Measurements from ENCODE around the gene PXMP4.

The PXMP4 gene

DNA sequence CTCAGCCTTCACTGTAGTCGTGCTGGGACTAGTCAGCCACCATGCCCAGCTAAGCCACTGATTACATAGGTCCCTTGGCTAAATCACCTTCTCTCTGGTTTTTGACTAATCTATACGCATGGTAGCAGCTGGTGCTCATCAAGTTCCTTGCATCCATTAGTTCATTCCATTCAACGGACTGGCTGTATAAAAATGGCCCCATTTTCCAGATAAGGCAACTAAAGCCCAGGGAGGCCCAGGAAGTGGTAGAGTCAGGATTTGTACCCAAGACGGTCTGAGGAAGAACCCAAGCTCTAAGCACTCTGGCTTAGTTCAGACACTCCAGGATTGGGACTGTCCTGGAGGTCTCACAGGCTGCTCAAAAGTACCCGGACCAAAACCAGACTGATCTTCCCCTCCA is 38.8 kb downstream of the PXMP4 start:
- no peak for DNase-seq

DNA sequence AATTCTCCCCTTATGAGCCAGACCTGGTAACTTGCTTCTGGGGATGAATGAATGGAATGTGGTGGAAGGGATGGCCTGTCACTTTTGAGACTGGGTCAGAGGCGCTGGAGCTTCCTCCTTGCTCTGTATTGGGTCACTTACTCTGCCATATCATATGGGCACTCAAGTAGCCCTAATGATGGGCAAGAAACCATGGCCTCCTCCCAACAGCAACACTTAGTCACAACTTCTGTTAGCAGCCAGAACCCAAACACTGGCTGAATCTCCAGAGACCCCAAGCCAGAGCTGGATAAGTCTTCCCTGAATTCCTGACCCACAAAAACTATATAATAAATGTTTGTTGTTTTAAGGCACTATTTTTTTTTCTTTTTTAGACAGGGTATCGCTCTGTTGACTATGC is 39.4 kb downstream of the PXMP4 start:
- DNase-seq: no peak

DNA sequence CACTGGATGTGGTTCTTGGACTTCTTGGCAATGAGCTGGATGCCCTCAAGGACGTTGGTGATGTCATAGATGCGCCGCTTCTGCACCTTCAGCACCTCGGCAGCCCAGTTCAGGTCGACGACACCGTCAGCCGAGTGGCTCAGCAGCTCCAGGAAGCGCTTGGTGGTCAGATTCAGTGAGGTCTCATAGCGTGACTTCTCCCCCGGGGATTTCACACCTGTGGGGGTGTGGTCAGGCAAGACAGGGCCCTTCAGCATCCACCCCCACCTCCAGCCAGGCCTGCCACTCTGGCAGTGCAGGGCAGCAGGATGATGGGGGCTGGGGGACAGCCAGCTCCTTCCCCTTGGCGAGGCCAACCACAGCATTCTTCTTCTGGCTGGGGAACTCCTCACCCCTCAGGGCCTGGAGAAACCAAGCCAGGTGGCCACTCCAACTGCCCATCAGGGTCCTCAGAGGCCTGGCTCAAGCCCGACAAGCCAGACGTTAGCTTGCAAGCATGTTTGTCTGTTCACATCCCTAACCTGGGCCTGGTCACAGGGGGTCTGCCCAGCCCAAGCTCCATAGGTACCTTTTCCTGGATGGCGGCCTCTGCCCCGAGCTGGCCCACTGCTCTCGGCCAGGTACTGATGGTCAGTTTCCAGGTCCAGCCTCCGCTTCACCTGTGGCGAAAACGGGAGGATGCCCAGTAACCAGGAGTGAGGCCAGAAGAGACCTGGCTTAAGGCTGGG is 40.2 kb downstream of the PXMP4 start:
- no peak for DNase-seq

DNA sequence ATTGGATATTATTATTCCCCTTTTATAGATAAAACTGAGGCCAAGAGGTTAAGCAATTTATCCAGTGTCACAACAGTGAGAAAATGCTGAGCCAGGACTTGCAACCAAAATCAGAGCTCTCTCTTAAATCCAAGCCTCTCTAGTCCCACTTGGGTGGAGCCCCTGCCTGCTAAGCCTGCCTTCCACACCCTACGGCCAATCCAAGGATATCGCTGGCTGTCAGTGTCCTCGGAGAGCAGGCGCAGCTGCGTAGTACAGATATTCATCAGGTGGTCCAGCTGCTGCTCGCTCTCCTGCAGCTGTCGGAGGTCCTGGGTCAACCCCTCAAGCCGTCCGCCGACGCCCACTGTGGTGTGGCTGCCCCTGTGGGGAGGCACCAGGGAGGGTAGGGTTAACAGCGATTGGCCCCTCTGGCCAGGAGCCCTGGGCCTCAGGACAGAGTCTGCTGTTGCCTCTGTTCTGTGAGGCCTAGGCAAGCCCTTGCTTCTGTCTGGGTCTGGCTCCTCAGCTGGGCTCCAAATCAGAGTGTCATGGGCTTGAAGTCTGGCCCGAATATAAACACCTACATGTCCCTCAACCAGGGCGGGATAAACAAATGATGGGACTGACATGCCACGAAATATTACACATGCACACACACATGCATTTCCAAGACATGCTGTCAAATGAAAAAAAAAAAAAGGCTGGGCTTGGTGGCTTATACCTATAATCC is 42.0 kb downstream of the PXMP4 start:
- DNase-seq: peak; percentile 51

DNA sequence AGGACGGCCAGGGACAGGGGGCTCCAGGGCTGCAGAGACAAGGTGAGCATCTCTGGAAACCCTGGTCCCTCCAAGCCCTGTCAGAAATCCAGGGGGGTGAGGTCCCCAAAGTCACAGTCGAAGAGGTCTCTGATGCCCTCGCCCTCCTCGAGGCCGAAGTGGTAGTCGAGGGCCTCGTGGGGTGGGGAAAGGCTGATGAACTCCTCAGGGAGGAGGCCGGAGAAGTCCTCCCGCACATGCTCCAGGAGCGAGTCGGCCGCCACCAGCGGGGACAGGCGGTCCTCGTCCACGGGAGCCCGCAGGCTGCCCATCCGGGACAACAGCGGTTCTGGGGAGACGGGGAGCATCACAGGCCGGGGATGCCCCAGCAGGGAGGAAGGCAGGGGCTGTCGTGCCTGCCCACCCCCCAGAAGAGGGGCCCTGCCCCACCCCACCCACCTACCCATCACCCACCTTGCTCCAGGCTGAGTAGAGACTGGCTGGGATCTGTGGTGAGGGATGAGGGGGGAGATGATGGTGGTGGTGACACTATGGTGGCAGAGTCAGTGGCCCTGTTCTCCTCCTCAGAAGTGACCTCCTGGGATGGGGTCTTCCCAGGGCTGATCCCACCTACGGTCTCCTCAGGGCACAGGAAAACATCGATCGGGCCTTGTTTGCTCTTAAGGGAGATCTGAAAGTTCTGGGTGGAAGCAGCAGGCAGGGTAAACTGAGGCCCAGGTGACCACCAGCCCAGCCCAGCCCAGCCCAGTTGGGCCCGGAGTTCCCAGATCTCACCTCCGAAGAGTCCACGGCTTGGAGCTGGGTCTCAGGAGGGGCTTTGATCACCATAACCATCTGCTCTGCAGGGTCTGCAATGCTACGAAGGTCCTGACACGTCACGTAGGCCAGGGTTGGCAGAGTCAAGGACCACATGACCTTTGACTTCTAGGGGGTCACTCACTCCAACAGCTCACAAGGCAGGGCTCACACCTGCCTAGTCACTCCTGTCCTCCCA is 43.2 kb downstream of the PXMP4 start:
- no peak for DNase-seq

DNA sequence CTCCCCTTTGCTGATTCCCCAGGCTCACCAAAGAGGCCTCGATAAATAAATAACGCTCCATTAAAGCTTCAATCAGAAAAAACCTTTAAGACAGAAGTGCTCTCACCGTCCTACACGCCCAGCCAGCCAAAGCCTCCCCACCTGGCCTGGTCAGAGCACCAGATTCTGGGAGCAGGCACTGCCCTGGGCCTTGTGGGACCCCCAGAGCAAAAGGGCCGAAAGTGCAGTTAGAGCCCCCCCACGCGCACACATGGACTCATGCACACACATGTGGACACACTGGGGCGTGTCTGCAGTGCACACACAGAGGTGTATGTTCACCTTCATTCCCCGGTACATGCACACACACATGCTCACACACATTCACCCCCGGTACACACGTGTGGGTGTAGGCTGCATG is 44.0 kb downstream of the PXMP4 start:
- no peak for DNase-seq

DNA sequence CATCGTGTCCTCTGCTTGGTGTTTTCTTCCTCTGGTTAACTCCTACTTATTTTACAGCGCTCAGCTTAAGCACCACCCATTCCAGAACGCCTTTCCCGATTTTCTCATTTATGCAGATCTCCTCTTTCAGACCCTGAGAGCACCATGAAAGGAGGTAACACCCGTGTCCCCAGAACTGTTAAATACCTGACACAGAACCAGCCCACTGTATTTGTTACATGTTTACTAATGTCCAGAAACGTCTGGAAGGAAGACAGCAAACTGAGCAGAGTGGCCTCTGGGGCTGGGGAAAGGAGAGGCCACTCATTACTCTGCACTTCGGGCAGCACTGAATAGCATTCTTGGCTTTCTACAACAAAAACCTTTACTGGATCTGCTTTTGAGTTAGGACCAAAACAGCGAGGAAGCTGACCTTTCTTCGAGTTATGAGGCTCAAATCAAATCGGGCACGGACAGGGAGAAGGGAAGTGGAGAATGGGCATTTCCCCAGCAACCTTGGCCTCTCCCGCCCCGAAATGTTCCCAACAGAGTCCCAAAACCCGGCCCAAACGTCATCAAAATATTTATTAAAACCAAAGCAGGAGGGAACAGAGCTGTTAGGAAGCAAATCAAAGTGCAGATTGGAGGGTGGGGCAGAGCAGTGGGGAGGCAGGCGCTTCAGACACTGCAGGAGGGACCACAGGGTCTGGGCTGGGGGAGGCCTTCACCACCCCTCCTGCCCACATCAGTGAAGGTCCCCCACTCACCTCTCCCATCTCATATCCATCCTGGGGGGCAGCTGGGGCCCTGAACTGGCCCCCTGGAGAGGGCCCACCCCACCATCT is 44.8 kb downstream of the PXMP4 start:
- DNase-seq: no peak

DNA sequence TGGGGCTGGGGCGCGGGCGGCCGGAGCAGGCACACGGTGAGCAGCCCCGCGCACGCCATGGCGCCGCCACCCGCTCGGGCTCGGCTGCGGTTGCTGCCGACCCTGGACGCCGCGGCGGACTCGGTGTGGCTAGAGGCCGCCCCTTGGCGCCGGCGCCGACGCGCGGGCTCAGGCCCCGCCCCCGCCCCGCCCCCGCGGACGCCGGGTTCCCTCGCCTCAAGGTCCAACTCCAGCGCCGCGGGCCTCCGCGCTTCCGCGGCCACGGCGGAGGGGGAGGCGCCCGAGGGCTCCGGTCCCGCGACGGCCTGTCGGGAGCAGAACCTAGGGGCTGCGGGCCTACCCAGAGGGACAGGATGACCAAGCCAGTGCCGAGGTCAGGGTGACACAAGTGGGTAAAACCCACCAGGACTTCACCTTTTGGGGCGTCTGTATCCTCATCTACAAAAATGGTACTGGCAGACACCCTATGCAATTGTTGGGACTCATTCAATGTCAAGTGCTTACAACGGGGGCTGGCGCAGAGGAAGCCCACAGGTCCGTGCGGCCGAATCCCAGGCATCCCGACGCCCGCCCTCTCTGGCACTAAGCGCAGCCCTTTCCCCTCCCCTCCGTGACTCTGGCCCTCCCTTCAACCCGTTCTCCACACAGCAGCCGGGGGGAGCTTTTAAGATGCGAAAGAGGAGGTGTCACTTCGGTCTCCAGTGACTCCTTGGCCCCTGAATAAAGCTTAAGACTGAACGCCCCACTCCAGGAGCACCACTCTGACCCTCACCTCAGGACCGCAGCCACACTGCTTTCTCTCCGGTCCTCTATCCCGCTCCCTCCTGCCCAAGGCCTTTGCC is 45.6 kb downstream of the PXMP4 start, which contains the start of gene NECAB3:
Gene NECAB3, minus strand, starts transcription at position 135 of the 842 bp plus-strand sequence. Its CDS starts 76 bp downstream, at position 59.
- DNase-seq: peak; percentile 91

DNA sequence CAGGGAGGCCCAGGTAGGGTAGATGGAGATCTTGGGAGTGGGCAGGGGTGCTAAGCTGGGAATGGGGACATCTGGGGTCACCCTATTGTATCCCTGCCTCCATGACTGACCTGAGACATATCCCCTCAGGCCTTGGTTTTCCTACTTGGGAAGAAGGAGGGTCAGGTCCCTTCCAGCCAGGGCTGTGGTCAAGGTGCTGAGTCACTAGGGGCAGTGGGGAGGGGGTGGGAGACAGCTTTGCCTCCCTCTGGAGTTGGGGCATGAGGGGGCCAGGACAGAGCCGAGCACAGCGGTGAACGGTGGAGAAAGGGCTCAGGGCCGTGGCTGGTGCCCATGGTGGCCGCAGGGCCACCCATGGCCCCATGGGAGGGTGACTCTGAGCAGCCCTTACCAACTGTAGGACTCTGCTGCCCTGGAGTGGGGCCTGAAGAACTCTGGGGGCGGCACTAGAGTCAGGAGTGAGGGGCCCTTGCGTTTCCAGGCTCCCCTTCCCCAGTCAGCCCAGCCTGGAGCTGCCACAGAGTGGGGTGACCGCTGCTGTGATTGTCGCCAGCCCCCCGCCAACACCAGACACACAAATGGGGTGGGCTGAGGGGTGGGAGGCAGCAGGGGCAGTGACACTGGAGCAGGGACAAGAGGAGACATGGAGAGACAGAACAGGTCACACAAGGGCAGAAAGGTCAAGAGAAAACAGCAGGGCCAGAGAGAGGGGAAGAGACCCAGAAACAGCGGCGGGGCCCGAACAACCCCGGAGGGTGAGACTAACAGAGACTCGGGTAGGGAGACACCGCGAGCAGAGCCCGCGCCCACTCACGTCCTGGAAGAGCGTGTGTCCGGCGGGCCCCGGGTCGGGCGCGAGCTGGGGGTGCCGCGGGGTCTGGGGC is 46.5 kb downstream of the PXMP4 start:
- peak; percentile 62 for DNase-seq

DNA sequence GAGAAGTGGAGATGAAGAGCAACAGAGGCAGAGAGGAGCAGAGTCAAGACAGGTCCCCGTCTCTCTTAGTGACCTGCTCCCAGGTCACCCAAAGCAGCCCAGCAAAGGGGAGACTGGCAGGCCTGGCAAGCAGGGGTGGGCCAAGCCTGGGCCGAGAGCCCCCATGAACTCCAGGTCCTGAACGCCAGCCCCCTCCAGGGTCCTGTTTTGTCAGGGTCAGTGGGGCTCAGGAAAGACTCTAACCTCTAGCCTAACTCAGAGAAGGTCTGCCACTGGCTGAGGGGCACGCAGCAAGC is 47.0 kb downstream of the PXMP4 start:
- DNase-seq: no peak

DNA sequence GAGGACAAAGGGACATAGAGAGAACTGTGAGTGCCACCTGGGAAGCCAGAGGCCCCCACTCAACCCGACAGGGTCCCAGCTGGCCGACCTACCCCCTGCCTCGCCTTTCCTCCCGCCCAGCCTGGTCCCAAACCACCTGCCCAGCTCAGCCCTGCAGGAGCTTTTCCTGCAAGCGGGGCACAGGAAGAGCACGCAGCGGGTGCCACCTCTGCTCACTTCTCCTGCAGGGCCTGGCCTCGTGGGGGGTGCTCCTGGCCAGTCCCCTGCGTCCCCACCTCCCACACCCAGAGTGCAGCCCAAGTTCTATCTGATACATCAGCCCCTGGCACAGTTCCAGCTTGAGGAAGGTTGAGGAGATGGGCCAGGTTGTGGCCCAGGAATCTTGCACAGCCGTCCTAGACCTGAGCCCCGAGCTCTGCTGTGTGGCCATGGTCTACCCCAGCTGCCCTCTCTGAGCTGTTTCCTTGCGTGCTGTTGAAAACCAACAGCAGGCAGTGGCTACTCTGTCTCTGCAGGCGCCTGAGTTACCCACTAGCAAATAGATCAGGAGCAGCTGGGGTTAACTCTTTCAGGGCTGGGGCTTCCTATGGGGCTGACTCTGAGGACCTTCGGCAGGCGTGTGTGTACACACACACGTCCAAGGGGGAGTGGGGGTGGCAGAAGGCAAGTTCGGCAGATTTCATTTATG is 47.5 kb downstream of the PXMP4 start:
- DNase-seq: peak; percentile 70

DNA sequence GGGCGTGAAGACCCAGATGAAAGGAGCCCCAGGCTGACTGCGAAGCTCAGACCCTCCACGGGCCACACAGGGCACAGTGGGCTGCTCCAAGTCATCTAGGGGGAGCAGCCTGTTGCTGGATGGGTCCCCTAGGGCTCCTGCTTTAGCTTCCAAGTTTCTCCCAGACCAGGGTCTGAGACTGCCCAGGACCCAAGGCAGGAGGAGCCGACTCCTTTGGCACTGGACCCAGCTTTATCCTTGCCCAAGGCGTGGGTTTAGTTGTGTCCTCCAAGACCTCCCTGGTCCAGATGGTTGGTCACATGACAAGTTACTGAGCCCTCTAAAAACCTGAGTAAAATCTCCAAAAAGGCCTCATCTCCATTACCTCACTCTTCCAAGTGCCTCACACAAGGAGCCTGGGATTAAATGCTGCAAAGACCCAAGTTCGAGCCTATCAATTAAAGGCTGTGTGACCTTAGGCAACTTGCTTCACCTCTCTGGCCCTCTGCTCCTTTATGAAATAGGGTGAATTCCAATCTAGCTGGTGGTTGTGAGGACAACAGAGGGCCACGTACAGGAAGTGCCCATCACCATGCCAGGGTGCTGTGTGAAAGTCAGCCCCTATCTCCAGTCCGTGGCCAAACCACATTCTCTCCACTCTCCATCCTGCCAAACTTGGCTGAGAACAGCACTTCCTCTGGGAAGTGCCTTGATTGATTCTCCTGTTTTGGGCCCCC is 48.4 kb downstream of the PXMP4 start:
- DNase-seq: no peak

DNA sequence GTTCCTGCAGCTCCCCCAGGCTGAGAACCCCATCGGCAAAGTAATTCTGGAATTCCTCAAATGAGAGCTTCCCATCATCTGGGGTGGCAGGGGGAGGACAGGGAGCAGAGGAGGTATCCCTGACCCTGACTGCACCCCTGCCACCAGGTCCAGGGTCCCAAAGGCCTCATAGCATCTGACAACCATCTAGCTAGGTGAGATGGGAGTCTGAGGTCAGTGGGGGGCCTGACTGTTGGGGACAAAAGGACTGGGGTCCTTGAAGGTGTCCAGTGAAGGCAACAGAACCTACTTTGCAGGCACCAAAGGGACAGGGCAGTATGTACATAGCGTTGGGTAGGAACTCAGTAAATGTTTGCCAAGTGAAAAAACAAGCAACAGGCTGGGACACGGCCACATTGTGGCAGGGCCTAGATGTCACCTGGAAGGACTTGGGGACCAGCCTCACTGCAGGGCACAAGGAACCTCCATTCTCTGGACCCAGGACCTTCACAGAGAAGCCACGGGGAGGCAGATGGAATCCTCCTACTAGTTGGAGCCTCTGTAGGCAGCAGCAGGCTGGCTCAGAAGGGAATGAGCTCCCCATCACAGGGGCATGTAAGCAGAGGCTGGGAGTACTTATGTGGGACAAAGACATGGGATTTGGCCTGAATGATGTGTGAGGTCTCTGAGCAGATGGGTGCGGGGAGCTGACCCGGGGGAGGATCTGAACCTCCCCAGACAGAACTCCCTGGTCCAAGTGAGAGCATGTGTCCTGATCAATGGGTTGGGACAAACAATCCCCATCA is 49.2 kb downstream of the PXMP4 start:
- DNase-seq: no peak

DNA sequence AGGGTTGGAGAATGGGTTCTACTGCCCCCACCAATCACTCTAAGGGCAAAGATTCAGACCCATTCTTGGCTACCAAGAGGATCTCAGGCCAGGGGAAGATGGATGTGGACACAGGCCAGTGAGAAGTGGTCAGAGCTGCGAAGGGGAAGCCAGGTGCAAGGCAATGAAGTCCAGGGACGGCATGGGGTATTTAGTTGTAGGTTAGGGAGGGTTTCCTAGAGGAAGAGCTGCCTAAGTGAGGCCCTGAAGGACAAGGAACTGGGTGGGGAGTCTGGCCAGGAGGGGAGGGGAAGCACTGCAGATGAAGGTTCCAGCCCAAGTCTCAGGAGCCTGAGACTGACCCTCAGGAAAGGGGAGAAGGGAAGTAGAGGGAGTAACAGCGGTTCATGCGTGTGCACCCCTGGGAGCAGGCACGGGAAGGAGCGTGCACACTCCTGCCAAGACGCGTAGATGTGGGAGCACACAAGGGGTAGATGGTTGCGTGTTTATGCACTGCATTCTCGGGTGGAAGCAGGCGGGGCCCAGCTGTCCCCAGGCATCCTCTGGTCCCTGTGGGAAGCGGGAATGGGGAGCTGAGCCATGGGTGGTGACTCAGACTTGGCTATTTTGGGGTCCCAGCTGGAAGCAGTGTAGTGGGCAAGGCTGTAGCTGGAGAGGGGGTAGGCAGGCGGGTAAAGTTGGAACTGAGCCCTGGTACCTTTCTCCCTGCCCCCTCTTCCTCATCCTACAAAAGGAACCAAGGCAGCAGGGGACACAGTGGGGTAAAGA is 50.1 kb downstream of the PXMP4 start:
- no peak for DNase-seq

DNA sequence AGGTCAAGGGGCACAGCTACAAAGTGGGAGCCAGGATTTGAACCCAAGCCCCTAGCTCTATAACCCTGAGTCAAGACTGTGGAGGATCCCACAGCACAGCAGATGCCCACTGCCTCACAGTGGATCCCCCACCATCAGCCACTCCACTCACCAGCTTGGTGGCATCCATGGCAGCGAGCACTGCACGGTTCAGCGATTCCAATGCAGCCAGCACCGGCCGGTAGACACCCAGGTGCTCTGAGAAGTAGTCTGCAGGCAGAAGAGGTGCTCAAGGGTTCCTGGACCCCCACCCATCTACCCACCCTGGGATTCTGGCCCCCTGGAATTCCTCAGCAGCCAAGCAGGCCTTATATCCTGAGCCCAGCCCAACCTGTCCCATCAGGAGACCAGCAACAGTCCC is 50.9 kb downstream of the PXMP4 start:
- no peak for DNase-seq

DNA sequence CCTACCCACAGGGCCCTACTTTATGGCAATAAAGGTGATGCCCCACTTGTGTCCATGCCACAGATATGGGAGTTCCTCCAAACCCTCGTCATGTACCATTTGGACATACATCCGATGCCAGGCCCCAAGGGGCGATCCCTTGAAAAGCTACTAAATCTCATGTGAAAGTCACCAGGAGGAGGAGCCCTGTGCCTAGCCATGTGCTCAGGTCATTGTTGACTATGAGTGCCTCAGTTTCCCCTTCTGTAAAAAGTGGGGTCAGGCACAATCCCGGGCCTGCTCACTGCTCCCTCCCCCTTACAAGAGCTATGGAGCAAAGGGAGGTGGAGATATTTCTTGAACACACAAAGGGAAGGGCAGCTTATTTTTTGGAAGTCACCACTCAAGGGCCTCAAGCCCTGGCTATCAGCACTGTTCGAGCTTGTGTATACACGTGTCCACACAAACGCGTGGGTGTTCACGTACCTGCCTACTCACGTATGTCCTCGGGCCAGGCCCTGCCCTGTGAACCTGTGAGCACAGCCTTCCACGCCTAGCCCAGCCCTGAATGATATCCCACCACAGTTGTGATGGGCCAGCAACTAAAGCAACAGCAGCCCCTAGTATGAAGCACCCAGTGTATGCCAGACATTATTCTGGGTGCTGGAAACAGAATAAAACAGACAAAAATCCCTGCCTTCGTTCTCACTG is 51.5 kb downstream of the PXMP4 start:
- DNase-seq: no peak
